Hematopoietic multipotent progenitor cell treated with erythropoietin and hydrocortisone succinate and interleukin-3 and kit ligand, for 4 days (in vitro differentiated cells): ENCODE results near the gene BSN.

Experiments used
- DNase-seq: peaks from one replicate; pipeline ENCODE4 v3.0.0-alpha.2; 2015

BSN gene

GRCh38 chr3:49657208-49657915 lies 103.1 kb downstream of the BSN start:
- DNase-seq = no peak

- no peak for DNase-seq
These were observed 104.4 kb downstream of the BSN start for GRCh38 chr3:49658711-49659110.

- no peak for DNase-seq
These were observed 105.5 kb downstream of the BSN start for GRCh38 chr3:49659756-49660155.

GRCh38 chr3:49661281-49661680 lies 107.0 kb downstream of the BSN start:
- no peak for DNase-seq

GRCh38 chr3:49662021-49662420 lies 107.7 kb downstream of the BSN start:
- DNase-seq = no peak

- no peak for DNase-seq
These were observed 108.6 kb downstream of the BSN start for GRCh38 chr3:49662720-49663413.

- no peak for DNase-seq
These were observed 109.6 kb downstream of the BSN start for GRCh38 chr3:49663831-49664230.

GRCh38 chr3:49664300-49664699 lies 110.0 kb downstream of the BSN start:
- DNase-seq = no peak

GRCh38 chr3:49665822-49666519 lies 111.7 kb downstream of the BSN start:
- no peak for DNase-seq

GRCh38 chr3:49666592-49666991 lies 112.3 kb downstream of the BSN start:
- DNase-seq = no peak

GRCh38 chr3:49667701-49668413 lies 113.6 kb downstream of the BSN start:
- DNase-seq = no peak

GRCh38 chr3:49668414-49668797 lies 114.1 kb downstream of the BSN start:
- DNase-seq = peak; percentile 60

- DNase-seq = no peak
These were observed 114.6 kb downstream of the BSN start for GRCh38 chr3:49668861-49669260.

- DNase-seq = no peak
These were observed 115.1 kb downstream of the BSN start for GRCh38 chr3:49669352-49669751.

- no peak for DNase-seq
These were observed 116.6 kb downstream of the BSN start for GRCh38 chr3:49670940-49671290.

GRCh38 chr3:49671291-49672288 lies 117.3 kb downstream of the BSN start:
- DNase-seq = peak; percentile 87

GRCh38 chr3:49673121-49673714 lies 118.9 kb downstream of the BSN start:
- peak; percentile 92 for DNase-seq

GRCh38 chr3:49673715-49674496 lies 119.6 kb downstream of the BSN start, which contains the start of gene APEH:
APEH (plus strand) TSS chr3:49674351; CDS start chr3:49674402, 51 bp downstream.
- peak; percentile 100 for DNase-seq

GRCh38 chr3:49674497-49674983 lies 120.3 kb downstream of the BSN start:
- no peak for DNase-seq

GRCh38 chr3:49675912-49676311 lies 121.6 kb downstream of the BSN start:
- no peak for DNase-seq
